ENCODE measurements around the gene PGAP3. TPM values are rescaled to one million over a fixed set of nuclear protein-coding genes. Genes with fewer than 3 reads are reported as not detected.

Gene PGAP3
- total and polyA plus RNA-seq, 4 donors: 15.9 to 39.7 (median 26.4) TPM

- TF ChIP-seq, protein P1, sequence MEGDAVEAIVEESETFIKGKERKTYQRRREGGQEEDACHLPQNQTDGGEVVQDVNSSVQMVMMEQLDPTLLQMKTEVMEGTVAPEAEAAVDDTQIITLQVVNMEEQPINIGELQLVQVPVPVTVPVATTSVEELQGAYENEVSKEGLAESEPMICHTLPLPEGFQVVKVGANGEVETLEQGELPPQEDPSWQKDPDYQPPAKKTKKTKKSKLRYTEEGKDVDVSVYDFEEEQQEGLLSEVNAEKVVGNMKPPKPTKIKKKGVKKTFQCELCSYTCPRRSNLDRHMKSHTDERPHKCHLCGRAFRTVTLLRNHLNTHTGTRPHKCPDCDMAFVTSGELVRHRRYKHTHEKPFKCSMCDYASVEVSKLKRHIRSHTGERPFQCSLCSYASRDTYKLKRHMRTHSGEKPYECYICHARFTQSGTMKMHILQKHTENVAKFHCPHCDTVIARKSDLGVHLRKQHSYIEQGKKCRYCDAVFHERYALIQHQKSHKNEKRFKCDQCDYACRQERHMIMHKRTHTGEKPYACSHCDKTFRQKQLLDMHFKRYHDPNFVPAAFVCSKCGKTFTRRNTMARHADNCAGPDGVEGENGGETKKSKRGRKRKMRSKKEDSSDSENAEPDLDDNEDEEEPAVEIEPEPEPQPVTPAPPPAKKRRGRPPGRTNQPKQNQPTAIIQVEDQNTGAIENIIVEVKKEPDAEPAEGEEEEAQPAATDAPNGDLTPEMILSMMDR (IDR thresholded peaks at IDR 0.05; ENCODE audit: control extremely low read depth, extremely low read depth): no peak
- Histone ChIP-seq H3K27ac (ENCODE audit: low read depth in 1 of 2, low read length in 1 of 2) (no peak within 1 kb of the TSS), H3K4me3 (no peak within 1 kb of the TSS), H3K36me3 (ENCODE audit: control insufficient read depth in 4 of 4, insufficient read depth in 4 of 4, low read length in 4 of 4) (no peaks in the 10 kb centered on the region), H3K27me3 (ENCODE audit: control insufficient read depth in 3 of 3, insufficient read depth in 3 of 3, low read length in 2 of 3) (peaks cover 0 to 11% (median 3%) of the 10 kb centered on the region in 3 donors), H3K9ac (ENCODE audit: insufficient read depth in 1 of 2, low read length in 2 of 2) (peak within 1 kb of the TSS in 1 of 2 donors; percentile 23), H3K9me3 (ENCODE audit: control insufficient read depth in 4 of 4, insufficient read depth in 3 of 4, low read length in 3 of 4) (no peaks in the 10 kb centered on the region), H3K4me1 (ENCODE audit: control insufficient read depth in 5 of 5, insufficient read depth in 5 of 5, low read length in 5 of 5) (peaks cover 0 to 54% (median 22%) of the 10 kb centered on the region in 5 donors)
- DNase-seq: peak in 2 of 3 donors; percentile 71 to 83
- 22 to 25% methylated on average over 29 of the region's 29 CpGs for WGBS, 2 donors
- no peak for ATAC-seq (ENCODE audit: insufficient read depth, low FRiP score)
Observed at GRCh38 chr17:39626171-39627046, 61.4 kb downstream of the PGAP3 start, which contains the start of gene PPP1R1B. PPP1R1B (plus strand) TSS chr17:39626952; CDS start chr17:39627393, 441 bp downstream.

GRCh38 chr17:39625198-39625785 is 62.6 kb downstream of the PGAP3 start:
- DNase-seq: peak; percentile 55 to 95 (median 88)
- H3K27me3 ChIP-seq (ENCODE audit: control insufficient read depth in 3 of 3, insufficient read depth in 3 of 3, low read length in 2 of 3): peaks cover 0 to 11% (median 3%) of the 10 kb centered on the region in 3 donors
- no peak overlapping the region for H3K4me3 ChIP-seq
- WGBS, 2 donors: 55 to 84% methylated on average over 4 to 5 of the region's 5 CpGs
- peak overlapping the region in 1 of 2 donors; percentile 2 for H3K9ac ChIP-seq (ENCODE audit: insufficient read depth in 1 of 2, low read length in 2 of 2)
- TF ChIP-seq, protein P1 (IDR thresholded peaks at IDR 0.05; ENCODE audit: control extremely low read depth, extremely low read depth): no peak
- no peaks in the 10 kb centered on the region for H3K36me3 ChIP-seq (ENCODE audit: control insufficient read depth in 4 of 4, insufficient read depth in 4 of 4, low read length in 4 of 4)
- no peaks in the 10 kb centered on the region for H3K9me3 ChIP-seq (ENCODE audit: control insufficient read depth in 4 of 4, insufficient read depth in 3 of 4, low read length in 3 of 4)
- H3K27ac ChIP-seq (ENCODE audit: low read depth in 1 of 2, low read length in 1 of 2): no peak overlapping the region
- no peak for ATAC-seq (ENCODE audit: insufficient read depth, low FRiP score)
- peaks cover 0 to 54% (median 21%) of the 10 kb centered on the region in 5 donors for H3K4me1 ChIP-seq (ENCODE audit: control insufficient read depth in 5 of 5, insufficient read depth in 5 of 5, low read length in 5 of 5)

DNA sequence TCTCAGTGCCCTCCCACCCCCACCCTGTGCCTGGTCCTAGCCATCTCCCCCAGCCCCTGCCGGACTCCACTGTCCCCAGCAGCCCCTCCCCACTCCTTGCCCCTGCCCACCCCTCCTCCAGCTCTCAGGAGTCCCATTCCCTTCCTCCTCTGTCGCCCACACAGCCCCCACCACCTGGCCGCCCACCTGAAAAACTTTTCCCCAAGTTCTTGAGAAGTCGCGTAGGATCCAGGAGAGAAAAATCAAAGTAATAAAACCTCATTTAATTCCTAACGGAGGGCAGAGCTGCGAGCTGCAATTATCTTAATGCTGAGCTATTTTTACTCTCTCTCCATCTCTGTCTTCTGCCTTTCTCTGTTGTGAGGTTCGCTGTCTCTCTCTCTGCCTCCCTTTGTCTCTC is 63.5 kb downstream of the PGAP3 start:
- Histone ChIP-seq H3K36me3 (ENCODE audit: control insufficient read depth in 4 of 4, insufficient read depth in 4 of 4, low read length in 4 of 4) (no peaks in the 10 kb centered on the region), H3K27me3 (ENCODE audit: control insufficient read depth in 3 of 3, insufficient read depth in 3 of 3, low read length in 2 of 3) (peaks cover 0 to 11% (median 3%) of the 10 kb centered on the region in 3 donors), H3K4me3 (no peak overlapping the region), H3K9ac (ENCODE audit: insufficient read depth in 1 of 2, low read length in 2 of 2) (no peak overlapping the region), H3K27ac (ENCODE audit: low read depth in 1 of 2, low read length in 1 of 2) (no peak overlapping the region), H3K4me1 (ENCODE audit: control insufficient read depth in 5 of 5, insufficient read depth in 5 of 5, low read length in 5 of 5) (peaks cover 0 to 53% (median 20%) of the 10 kb centered on the region in 5 donors), H3K9me3 (ENCODE audit: control insufficient read depth in 4 of 4, insufficient read depth in 3 of 4, low read length in 3 of 4) (no peaks in the 10 kb centered on the region)
- TF ChIP-seq, protein P1 (IDR thresholded peaks at IDR 0.05; ENCODE audit: control extremely low read depth, extremely low read depth): no peak
- no peak for ATAC-seq (ENCODE audit: insufficient read depth, low FRiP score)
- no peak for DNase-seq
- 84 to 89% methylated on average over 8 of the region's 8 CpGs for WGBS, 2 donors
